Fibroblast of mammary gland (primary cell): ENCODE data around the gene HSP90AB1.

Experiments
- DNase-seq: peaks from one replicate; pipeline ENCODE4 v3.0.0-alpha.2; 2010; ENCODE audit warnings: low read depth
- H3K4me3 ChIP-seq: 2 replicates; pipeline ENCODE4 v1.5.1; 2011; ENCODE audit warnings: low read depth, mild to moderate bottlenecking, low read length, moderate library complexity; ENCODE audit not compliant: control insufficient read depth
- CTCF ChIP-seq: conservative IDR thresholded peaks from 2 replicates; pipeline ENCODE4 v1.5.1; 2011; ENCODE audit warnings: low read depth, low read length, inconsistent platforms; ENCODE audit not compliant: control insufficient read depth, insufficient read depth

HSP90AB1 gene

GRCh38 chr6:44260451-44261297, 13.8 kb downstream of the HSP90AB1 start:
- no peak for TF ChIP-seq CTCF
- no peak overlapping the region for H3K4me3 ChIP-seq
- DNase-seq: no peak

- no peak for TF ChIP-seq CTCF
- no peak for DNase-seq
- H3K4me3 ChIP-seq: no peak overlapping the region
Measured at GRCh38 chr6:44261581-44261980, 14.7 kb downstream of the HSP90AB1 start.

- TF ChIP-seq CTCF: no peak
- no peak for DNase-seq
- no peak overlapping the region for H3K4me3 ChIP-seq
Measured at GRCh38 chr6:44262467-44263353, 15.8 kb downstream of the HSP90AB1 start.

GRCh38 chr6:44263354-44264100, 16.6 kb downstream of the HSP90AB1 start:
- H3K4me3 ChIP-seq: peak overlapping the region; percentile 71
- no peak for TF ChIP-seq CTCF
- no peak for DNase-seq

GRCh38 chr6:44264154-44265006, 17.5 kb downstream of the HSP90AB1 start:
- H3K4me3 ChIP-seq: peak overlapping the region; percentile 71
- DNase-seq: no peak

More at GRCh38 chr6:44264154-44265006, 17.5 kb downstream of the HSP90AB1 start:
- TF ChIP-seq CTCF: no peak
